ENCODE measurements around the gene APOL1. TPM values are rescaled to one million over a fixed set of nuclear protein-coding genes. Genes with fewer than 3 reads are reported as not detected.
"Not testable (repeated sequence)": the region's sequence is repeated elsewhere in the genome, so short reads cannot be mapped to it uniquely, and the experiment has no call there.

APOL1 gene
- total RNA-seq, 1 experiment from 2014 or later = 16.0 TPM

GRCh38 chr22:36208914-36209313, 44.0 kb upstream of the APOL1 start:
- Histone ChIP-seq H3K36me3 (ENCODE audit: control insufficient read depth, insufficient read depth, low read length) (no peaks in the 10 kb centered on the region), H3K27ac (ENCODE audit: low read length) (no peak overlapping the region), H3K4me3 (ENCODE audit: low read depth in 2 of 2, low read length in 2 of 2) (no peak overlapping the region), H3K9me3 (ENCODE audit: control insufficient read depth, insufficient read depth, low read depth, low read length) (no peaks in the 10 kb centered on the region), H3K4me1 (ENCODE audit: control insufficient read depth, insufficient read depth, low read length) (no peaks in the 10 kb centered on the region), H3K27me3 (ENCODE audit: control insufficient read depth, insufficient read depth, low read length) (no peaks in the 10 kb centered on the region)
- DNase-seq (ENCODE audit: low read depth, low spot score) (no peak), ATAC-seq (no peak)
- in situ Hi-C loops (cut with HindIII; ENCODE audit: low pct_unique_long_range_greater_than_20kb, low sequenced_read_pairs) = no loop called here
- TF ChIP-seq SIN3A (IDR thresholded peaks at IDR 0.05; ENCODE audit: borderline replicate concordance, insufficient read depth, low read depth, low read length) = no peak
- intact Hi-C loops (cut with micrococcal nuclease; ENCODE audit: unreplicated experiment) = no loop called here
- POLR2A ChIA-PET = interaction anchor here (0.6 kb wide), 1 partner anchor 47 kb away, joined by 4 read pairs; no protein-coding TSS in a partner anchor
- no TSS peak for BruUV-seq (replicated peaks)
- CTCF ChIA-PET = no interaction called here

- CTCF ChIA-PET; H3K27ac ChIP-seq (ENCODE audit: low read length); ATAC-seq; H3K9me3 ChIP-seq (ENCODE audit: control insufficient read depth, insufficient read depth, low read depth, low read length); DNase-seq (ENCODE audit: low read depth, low spot score); BruUV-seq (replicated peaks); intact Hi-C loops (cut with micrococcal nuclease; ENCODE audit: unreplicated experiment); H3K27me3 ChIP-seq (ENCODE audit: control insufficient read depth, insufficient read depth, low read length); in situ Hi-C loops (cut with HindIII; ENCODE audit: low pct_unique_long_range_greater_than_20kb, low sequenced_read_pairs); H3K4me1 ChIP-seq (ENCODE audit: control insufficient read depth, insufficient read depth, low read length); H3K4me3 ChIP-seq (ENCODE audit: low read depth in 2 of 2, low read length in 2 of 2); H3K36me3 ChIP-seq (ENCODE audit: control insufficient read depth, insufficient read depth, low read length): not testable (repeated sequence)
- POLR2A ChIA-PET = interaction anchor here (0.6 kb wide), 1 partner anchor 46 kb away, joined by 4 read pairs; no protein-coding TSS in a partner anchor
Observed at GRCh38 chr22:36209488-36209908, 43.4 kb upstream of the APOL1 start.

GRCh38 chr22:36210224-36210623, 42.7 kb upstream of the APOL1 start:
- H3K27ac ChIP-seq (ENCODE audit: low read length) = no peak overlapping the region
- H3K27me3 ChIP-seq (ENCODE audit: control insufficient read depth, insufficient read depth, low read length) = no peaks in the 10 kb centered on the region
- POLR2A ChIA-PET = no interaction called here
- no TSS peak for BruUV-seq (replicated peaks)
- H3K4me3 ChIP-seq (ENCODE audit: low read depth in 2 of 2, low read length in 2 of 2) = no peak overlapping the region
- ATAC-seq (no peak), DNase-seq (ENCODE audit: low read depth, low spot score) (no peak)
- H3K4me1 ChIP-seq (ENCODE audit: control insufficient read depth, insufficient read depth, low read length) = no peaks in the 10 kb centered on the region
- intact Hi-C loops (cut with micrococcal nuclease; ENCODE audit: unreplicated experiment) (no loop called here), in situ Hi-C loops (cut with HindIII; ENCODE audit: low pct_unique_long_range_greater_than_20kb, low sequenced_read_pairs) (no loop called here)
- TF ChIP-seq POLR2AphosphoS5 (IDR thresholded peaks at IDR 0.05; ENCODE audit: low read depth, low read length) (no peak), REST (IDR thresholded peaks at IDR 0.05; ENCODE audit: insufficient read depth in 1 of 2, low read depth in 2 of 2, low read length in 1 of 2) (no peak), TCF7L2 (IDR thresholded peaks at IDR 0.05; ENCODE audit: low read depth, low read length) (no peak), SIN3A (IDR thresholded peaks at IDR 0.05; ENCODE audit: borderline replicate concordance, insufficient read depth, low read depth, low read length) (no peak), CTCF (IDR thresholded peaks at IDR 0.05) (no peak)
- H3K9me3 ChIP-seq (ENCODE audit: control insufficient read depth, insufficient read depth, low read depth, low read length) = no peaks in the 10 kb centered on the region
- CTCF ChIA-PET = no interaction called here
- H3K36me3 ChIP-seq (ENCODE audit: control insufficient read depth, insufficient read depth, low read length) = no peaks in the 10 kb centered on the region

All from Panc1 (cell line).